DMS79 treated with DMSO at 0.1 percent for 48 hours (cell line): Measurements from ENCODE around the gene DCBLD2.
A peak's percentile ranks its signal among the peaks of the same experiment; 100 is the strongest.

ENCODE experiments used
- DNase-seq: peaks from one replicate; lab custom pipeline; 2025; lab: John Stamatoyannopoulos, UW

The DCBLD2 gene

GRCh38 chr3:98793971-98794370 lies 107.5 kb downstream of the DCBLD2 start:
- DNase-seq: no peak

GRCh38 chr3:98791341-98792325 lies 109.9 kb downstream of the DCBLD2 start:
- DNase-seq: no peak

GRCh38 chr3:98788651-98789050 lies 112.8 kb downstream of the DCBLD2 start:
- DNase-seq: no peak

GRCh38 chr3:98787181-98787580 lies 114.3 kb downstream of the DCBLD2 start:
- DNase-seq: no peak

GRCh38 chr3:98786364-98787006 lies 115.0 kb downstream of the DCBLD2 start:
- DNase-seq: no peak

GRCh38 chr3:98784666-98785600 lies 116.6 kb downstream of the DCBLD2 start:
- no peak for DNase-seq

- no peak for DNase-seq
Observed at GRCh38 chr3:98784042-98784441, 117.5 kb downstream of the DCBLD2 start.

- no peak for DNase-seq
Observed at GRCh38 chr3:98782824-98783500, 118.5 kb downstream of the DCBLD2 start.

GRCh38 chr3:98780343-98780742 lies 121.2 kb downstream of the DCBLD2 start:
- no peak for DNase-seq

GRCh38 chr3:98779541-98780335 lies 121.8 kb downstream of the DCBLD2 start:
- no peak for DNase-seq

GRCh38 chr3:98778852-98779413 lies 122.6 kb downstream of the DCBLD2 start:
- no peak for DNase-seq

- DNase-seq: no peak
Observed at GRCh38 chr3:98778383-98778782, 123.1 kb downstream of the DCBLD2 start.

- DNase-seq: no peak
Observed at GRCh38 chr3:98777801-98778220, 123.7 kb downstream of the DCBLD2 start.

GRCh38 chr3:98777286-98777685 lies 124.2 kb downstream of the DCBLD2 start:
- no peak for DNase-seq

- no peak for DNase-seq
Observed at GRCh38 chr3:98776140-98776493, 125.4 kb downstream of the DCBLD2 start.

GRCh38 chr3:98775459-98776139 lies 125.9 kb downstream of the DCBLD2 start:
- DNase-seq: no peak

GRCh38 chr3:98772022-98772421 lies 129.5 kb downstream of the DCBLD2 start:
- no peak for DNase-seq

- DNase-seq: peak; percentile 13
Observed at GRCh38 chr3:98770261-98771039, 131.0 kb downstream of the DCBLD2 start.

- no peak for DNase-seq
Observed at GRCh38 chr3:98769448-98769847, 132.0 kb downstream of the DCBLD2 start.
